CD14-positive monocyte (primary cell): ENCODE data around the gene RAP2A. TPM values are rescaled to one million over a fixed set of nuclear protein-coding genes. Genes with fewer than 3 reads are reported as not detected.
A peak's percentile ranks its signal among the peaks of the same experiment; 100 is the strongest.

Experiments
- DNase-seq, 3 donors: peaks; one replicate each; pipeline ENCODE4 v3.0.0-alpha.2; 2011 to 2022
- H2AFZ ChIP-seq: 2 replicates; pipeline ENCODE4 v1.6.0; 2012; ENCODE audit warnings: mild to moderate bottlenecking, low read depth, low read length, inconsistent platforms; ENCODE audit not compliant: insufficient read depth, poor library complexity, severe bottlenecking
- H3K27ac ChIP-seq, 2 donors: 1 replicate in 1 of 2; 2 replicates in 1 of 2; pipeline ENCODE4 v1.5.1; 2012 to 2013; ENCODE audit warnings: low read length in 2 of 2, control low read depth in 1 of 2, inconsistent platforms in 1 of 2, low read depth in 1 of 2, mild to moderate bottlenecking in 1 of 2
- H3K27me3 ChIP-seq, 2 donors: one replicate each; pipeline versions ENCODE4 v1.6.0 to v1.6.1; 2011 to 2013; ENCODE audit warnings: low read length in 2 of 2; ENCODE audit not compliant: control insufficient read depth in 2 of 2, insufficient read depth in 2 of 2
- H3K36me3 ChIP-seq, 2 donors: replicated peaks in 1 of 2; 1 replicate in 1 of 2; 2 replicates in 1 of 2; pipeline versions ENCODE4 v1.5.1 to v1.6.1; 2012 to 2013; ENCODE audit warnings: low read length in 2 of 2, control low read depth in 1 of 2, inconsistent platforms in 1 of 2, mild to moderate bottlenecking in 1 of 2; ENCODE audit not compliant: insufficient read depth in 2 of 2, control insufficient read depth in 1 of 2
- H3K4me1 ChIP-seq, 2 donors: 1 replicate in 1 of 2; 2 replicates in 1 of 2; pipeline versions ENCODE4 v1.5.1 to v1.6.1; 2012 to 2013; ENCODE audit warnings: low read length in 2 of 2, control low read depth in 1 of 2, inconsistent platforms in 1 of 2, mild to moderate bottlenecking in 1 of 2, moderate library complexity in 1 of 2; ENCODE audit not compliant: insufficient read depth in 2 of 2, control insufficient read depth in 1 of 2
- H3K4me2 ChIP-seq: replicated peaks from 2 replicates; pipeline ENCODE3; 2012; ENCODE audit warnings: low read length, moderate library complexity, mild to moderate bottlenecking; ENCODE audit not compliant: poor library complexity, severe bottlenecking; ENCODE audit errors: extremely low read depth
- H3K4me3 ChIP-seq, 3 experiments: fragments of 200-600 bp in 1 of 3; sonication (generic) in 1 of 3; replicated peaks in 1 of 3; 1 replicate in 2 of 3; 2 replicates in 1 of 3; pipeline ENCODE4 v1.5.1; 2011 to 2013; ENCODE audit warnings: low read length in 3 of 3, mild to moderate bottlenecking in 3 of 3, control low read depth in 2 of 3, low read depth in 2 of 3, inconsistent platforms in 1 of 3, moderate library complexity in 1 of 3
- H3K79me2 ChIP-seq: 2 replicates; pipeline ENCODE4 v1.6.0; 2012; ENCODE audit warnings: mild to moderate bottlenecking, control low read depth, inconsistent platforms, low read length, moderate library complexity; ENCODE audit not compliant: insufficient read depth
- H3K9ac ChIP-seq: 2 replicates; pipeline ENCODE4 v1.6.0; 2017; ENCODE audit warnings: low read length, mild to moderate bottlenecking; ENCODE audit not compliant: insufficient read depth, poor library complexity, severe bottlenecking
- H3K9me3 ChIP-seq, 2 donors: replicated peaks in 1 of 2; 1 replicate in 1 of 2; 2 replicates in 1 of 2; pipeline versions ENCODE4 v1.5.1 to v1.6.1; 2012 to 2013; ENCODE audit warnings: low read length in 2 of 2, control low read depth in 1 of 2; ENCODE audit not compliant: control insufficient read depth in 1 of 2, insufficient read depth in 1 of 2
- H4K20me1 ChIP-seq: 2 replicates; pipeline ENCODE4 v1.6.0; 2012; ENCODE audit warnings: mild to moderate bottlenecking, low read length, control low read depth, moderate library complexity; ENCODE audit not compliant: insufficient read depth
- H3K27ac Mint-ChIP-seq, 7 donors: one replicate each; pipeline ENCODE4 v1.8.0; 2020; ENCODE audit warnings: mild to moderate bottlenecking in 7 of 7, mixed read lengths in 7 of 7, moderate library complexity in 6 of 7, inconsistent platforms in 2 of 7
- H3K27me3 Mint-ChIP-seq, 3 donors: one replicate each; pipeline ENCODE4 v1.8.0; 2021 to 2022; ENCODE audit warnings: low read depth in 3 of 3, mild to moderate bottlenecking in 3 of 3, mixed read lengths in 3 of 3, moderate library complexity in 3 of 3, inconsistent platforms in 1 of 3
- H3K36me3 Mint-ChIP-seq, 2 donors: one replicate each; pipeline ENCODE4 v1.8.0; 2020; ENCODE audit warnings: mixed read lengths in 2 of 2, inconsistent platforms in 1 of 2, mild to moderate bottlenecking in 1 of 2
- H3K4me1 Mint-ChIP-seq: one replicate; pipeline ENCODE4 v1.8.0; 2020; ENCODE audit warnings: mild to moderate bottlenecking, mixed read lengths
- H3K4me3 Mint-ChIP-seq, 2 donors: one replicate each; pipeline ENCODE4 v1.8.0; 2020; ENCODE audit warnings: mild to moderate bottlenecking in 2 of 2, mixed read lengths in 2 of 2, moderate library complexity in 1 of 2
- H3K9me3 Mint-ChIP-seq, 7 donors: one replicate each; pipeline ENCODE4 v1.8.0; 2020 to 2022; ENCODE audit warnings: mixed read lengths in 7 of 7, mild to moderate bottlenecking in 6 of 7, moderate library complexity in 6 of 7, inconsistent platforms in 2 of 7
- CTCF ChIP-seq: fragments of 200-600 bp; IDR thresholded peaks from one replicate; pipeline ENCODE4 v1.8.0; 2022; ENCODE audit warnings: antibody characterized with exemption, mild to moderate bottlenecking
- WGBS: methylation state at CpG from one replicate; pipeline ENCODE4 v1.1.5; 2013; ENCODE audit warnings: missing lambda C conversion rate; ENCODE audit not compliant: insufficient coverage; 5-methylcytosine and 5-hydroxymethylcytosine counted together
- intact Hi-C, 2 donors: fragments of 100-400 bp; cut with micrococcal nuclease; formaldehyde crosslinking; loops; one replicate each; pipeline versions ENCODE4 v1.15.0 to v1.15.1; 2023
- polyA plus RNA-seq, 3 donors: library from polyadenylated mRNA; depleted of rRNA in 1 of 3; unstranded in 2 of 3; stranded (reverse) in 1 of 3; fragments of 300-500 nt in 2 of 3; fragments of >200 nt in 1 of 3; fragmentation: Illumina TruSeq in 2 of 3; gene quantifications; 1 replicate in 2 of 3; 2 replicates in 1 of 3; pipeline ENCODE4 v1.2.3, GENCODE V29; 2012 to 2021

Gene RAP2A
- polyA plus RNA-seq, 3 donors = 2.3 to 5.3 (median 4.5) TPM

GRCh38 chr13:97434397-97435201 is 630 bp downstream of the RAP2A start:
- H3K27ac Mint-ChIP-seq = peak overlapping the region; percentile 43 to 91 (median 83)
- intact Hi-C loops = loop anchor here (5.0 to 10.0 kb wide), 4 partner anchors 50 to 1757 kb away; partner anchors contain the start of genes MBNL2 (in 2 of the 2) and DNAJC3 (in 1 of the 2)

More at GRCh38 chr13:97434397-97435201, 630 bp downstream of the RAP2A start:
- 0% methylated on average over 49 of the region's 60 CpGs for WGBS
- Histone ChIP-seq H3K27me3 (no peaks in the 10 kb centered on the region), H3K27ac (peak overlapping the region; percentile 18 to 65), H3K4me3 (peak overlapping the region; percentile 66 to 97 (median 78)), H3K9me3 (no peaks in the 10 kb centered on the region), H3K79me2 (peaks cover 37% of the 10 kb centered on the region), H3K36me3 (peaks cover 0 to under 1% of the 10 kb centered on the region in 2 donors), H2AFZ (peak overlapping the region; percentile 82), H3K4me1 (peaks cover 16 to 30% of the 10 kb centered on the region in 2 donors), H3K9ac (peak overlapping the region; percentile 49), H4K20me1 (peaks cover 9% of the 10 kb centered on the region), H3K4me2 (peak overlapping the region; percentile 74)
- Mint-ChIP-seq H3K9me3 (no peaks in the 10 kb centered on the region), H3K4me1 (peaks cover 28% of the 10 kb centered on the region), H3K4me3 (peak overlapping the region; percentile 89 to 95), H3K36me3 (peaks cover 0 to 6% of the 10 kb centered on the region in 2 donors), H3K27me3 (peaks cover 0 to 4% (median 3%) of the 10 kb centered on the region in 3 donors)
- no peak for TF ChIP-seq CTCF
- DNase-seq = peak; percentile 4 to 34 (median 11)
